ENCODE results near the gene NIM1K.
"Not testable (repeated sequence)": the region's sequence is repeated elsewhere in the genome, so short reads cannot be mapped to it uniquely, and the experiment has no call there.

Gene NIM1K

GRCh38 chr5:43258116-43258515, 66.1 kb downstream of the NIM1K start:
- DNase-seq = no peak

GRCh38 chr5:43262269-43262668, 70.2 kb downstream of the NIM1K start:
- in situ Hi-C loops (cut with HindIII; ENCODE audit: low pct_ligation_motif_present, low pct_unique_long_range_greater_than_20kb, low sequenced_read_pairs); DNase-seq: not testable (repeated sequence)

More at GRCh38 chr5:43258116-43258515, 66.1 kb downstream of the NIM1K start:
- in situ Hi-C loops (cut with HindIII; ENCODE audit: low pct_ligation_motif_present, low pct_unique_long_range_greater_than_20kb, low sequenced_read_pairs) = no loop called here

GRCh38 chr5:43268188-43268820, 76.3 kb downstream of the NIM1K start:
- in situ Hi-C loops (cut with HindIII; ENCODE audit: low pct_ligation_motif_present, low pct_unique_long_range_greater_than_20kb, low sequenced_read_pairs) = no loop called here
- DNase-seq = no peak

- in situ Hi-C loops (cut with HindIII; ENCODE audit: low pct_ligation_motif_present, low pct_unique_long_range_greater_than_20kb, low sequenced_read_pairs) = no loop called here
- DNase-seq = no peak
Observed at GRCh38 chr5:43270645-43271044, 78.6 kb downstream of the NIM1K start.

- DNase-seq = no peak
- in situ Hi-C loops (cut with HindIII; ENCODE audit: low pct_ligation_motif_present, low pct_unique_long_range_greater_than_20kb, low sequenced_read_pairs) = no loop called here
Observed at GRCh38 chr5:43273552-43273951, 81.5 kb downstream of the NIM1K start.

- in situ Hi-C loops (cut with HindIII; ENCODE audit: low pct_ligation_motif_present, low pct_unique_long_range_greater_than_20kb, low sequenced_read_pairs) = no loop called here
- no peak for DNase-seq
Observed at GRCh38 chr5:43274435-43275114, 82.5 kb downstream of the NIM1K start.

- no peak for DNase-seq
- in situ Hi-C loops (cut with HindIII; ENCODE audit: low pct_ligation_motif_present, low pct_unique_long_range_greater_than_20kb, low sequenced_read_pairs) = no loop called here
Observed at GRCh38 chr5:43275391-43275790, 83.4 kb downstream of the NIM1K start.

- in situ Hi-C loops (cut with HindIII; ENCODE audit: low pct_ligation_motif_present, low pct_unique_long_range_greater_than_20kb, low sequenced_read_pairs) = no loop called here
Observed at GRCh38 chr5:43279548-43280274, 87.7 kb downstream of the NIM1K start.

GRCh38 chr5:43281840-43282658, 90.0 kb downstream of the NIM1K start:
- DNase-seq = no peak
- in situ Hi-C loops (cut with HindIII; ENCODE audit: low pct_ligation_motif_present, low pct_unique_long_range_greater_than_20kb, low sequenced_read_pairs) = no loop called here

More at GRCh38 chr5:43279548-43280274, 87.7 kb downstream of the NIM1K start:
- no peak for DNase-seq

- in situ Hi-C loops (cut with HindIII; ENCODE audit: low pct_ligation_motif_present, low pct_unique_long_range_greater_than_20kb, low sequenced_read_pairs) = no loop called here
- no peak for DNase-seq
Observed at GRCh38 chr5:43286623-43287022, 94.6 kb downstream of the NIM1K start.

- in situ Hi-C loops (cut with HindIII; ENCODE audit: low pct_ligation_motif_present, low pct_unique_long_range_greater_than_20kb, low sequenced_read_pairs) = no loop called here
- DNase-seq = no peak
Observed at GRCh38 chr5:43287493-43287892, 95.5 kb downstream of the NIM1K start.

- DNase-seq = no peak
- in situ Hi-C loops (cut with HindIII; ENCODE audit: low pct_ligation_motif_present, low pct_unique_long_range_greater_than_20kb, low sequenced_read_pairs) = no loop called here
Observed at GRCh38 chr5:43288269-43288831, 96.3 kb downstream of the NIM1K start.

GRCh38 chr5:43290726-43291125, 98.7 kb downstream of the NIM1K start:
- no peak for DNase-seq
- in situ Hi-C loops (cut with HindIII; ENCODE audit: low pct_ligation_motif_present, low pct_unique_long_range_greater_than_20kb, low sequenced_read_pairs) = no loop called here

- in situ Hi-C loops (cut with HindIII; ENCODE audit: low pct_ligation_motif_present, low pct_unique_long_range_greater_than_20kb, low sequenced_read_pairs) = no loop called here
- peak; percentile 9 for DNase-seq
Observed at GRCh38 chr5:43294226-43294625, 102.2 kb downstream of the NIM1K start.

GRCh38 chr5:43295202-43295601, 103.2 kb downstream of the NIM1K start:
- in situ Hi-C loops (cut with HindIII; ENCODE audit: low pct_ligation_motif_present, low pct_unique_long_range_greater_than_20kb, low sequenced_read_pairs) = no loop called here

GRCh38 chr5:43296835-43297234, 104.8 kb downstream of the NIM1K start:
- in situ Hi-C loops (cut with HindIII; ENCODE audit: low pct_ligation_motif_present, low pct_unique_long_range_greater_than_20kb, low sequenced_read_pairs) = no loop called here
- DNase-seq = no peak

More at GRCh38 chr5:43295202-43295601, 103.2 kb downstream of the NIM1K start:
- no peak for DNase-seq

GRCh38 chr5:43298443-43298842, 106.4 kb downstream of the NIM1K start:
- in situ Hi-C loops (cut with HindIII; ENCODE audit: low pct_ligation_motif_present, low pct_unique_long_range_greater_than_20kb, low sequenced_read_pairs) = no loop called here
- no peak for DNase-seq

GRCh38 chr5:43300112-43300511, 108.1 kb downstream of the NIM1K start:
- in situ Hi-C loops (cut with HindIII; ENCODE audit: low pct_ligation_motif_present, low pct_unique_long_range_greater_than_20kb, low sequenced_read_pairs) = no loop called here
- DNase-seq = no peak

Data from ACHN (cell line).